HEK293T (cell line): ENCODE measurements around the gene MOCS3.

Source experiments
- CTCF ChIA-PET: fragments of 350-600 bp; formaldehyde crosslinking; extraction: SDS; loops from one replicate; lab custom pipeline; 2021; ENCODE audit warnings: antibody characterized with exemption, inconsistent platforms; lab: Yijun Ruan, JAX
- POLR2A ChIA-PET: fragments of 350-600 bp; formaldehyde crosslinking; extraction: SDS; loops from one replicate; lab custom pipeline; 2020; ENCODE audit warnings: antibody characterized with exemption, inconsistent platforms; lab: Yijun Ruan, JAX
- DNase-seq: peaks from one replicate; pipeline ENCODE4 v3.0.0; 2012; ENCODE audit warnings: mixed read lengths; ENCODE audit errors: extremely low spot score
- ARNT ChIP-seq: fragments of 450-650 bp; IDR thresholded peaks from 2 replicates; pipeline ENCODE4 v1.6.1; 2017; ENCODE audit warnings: mild to moderate bottlenecking
- BHLHE40 ChIP-seq: fragments of 450-650 bp; IDR thresholded peaks from 2 replicates; pipeline ENCODE4 v1.6.1; 2016; ENCODE audit warnings: mild to moderate bottlenecking, moderate library complexity, borderline replicate concordance
- CTBP1 ChIP-seq: fragments of 450-650 bp; IDR thresholded peaks from 2 replicates; pipeline ENCODE4 v1.6.1; 2016; ENCODE audit warnings: borderline replicate concordance
- ELF4 ChIP-seq: fragments of 450-650 bp; IDR thresholded peaks from 2 replicates; pipeline ENCODE4 v1.6.1; 2017; ENCODE audit warnings: antibody characterized with exemption
- FOXA1 ChIP-seq: fragments of 450-650 bp; IDR thresholded peaks from 2 replicates; pipeline ENCODE4 v1.6.1; 2016; ENCODE audit warnings: mild to moderate bottlenecking
- FOXK2 ChIP-seq: fragments of 450-650 bp; IDR thresholded peaks from 2 replicates; pipeline ENCODE4 v1.6.1; 2016; ENCODE audit warnings: mild to moderate bottlenecking
- FOXM1 ChIP-seq: fragments of 450-650 bp; IDR thresholded peaks from 2 replicates; pipeline ENCODE4 v1.6.1; 2017; ENCODE audit warnings: mild to moderate bottlenecking, borderline replicate concordance
- HDGF ChIP-seq: fragments of 450-650 bp; IDR thresholded peaks from 2 replicates; pipeline ENCODE4 v1.6.1; 2017; ENCODE audit warnings: antibody characterized with exemption, borderline replicate concordance
- L3MBTL2 ChIP-seq: fragments of 450-650 bp; conservative IDR thresholded peaks from 2 replicates; pipeline ENCODE4 v1.6.1; 2016; ENCODE audit warnings: mild to moderate bottlenecking
- LEF1 ChIP-seq: fragments of 450-650 bp; IDR thresholded peaks from 2 replicates; pipeline ENCODE4 v1.6.1; 2017; ENCODE audit warnings: mild to moderate bottlenecking, borderline replicate concordance
- NFRKB ChIP-seq: fragments of 450-650 bp; IDR thresholded peaks from 2 replicates; pipeline ENCODE4 v1.6.1; 2016; ENCODE audit warnings: mild to moderate bottlenecking, moderate library complexity
- SP1 ChIP-seq: fragments of 450-650 bp; IDR thresholded peaks from 2 replicates; pipeline ENCODE4 v1.6.1; 2017
- SUZ12 ChIP-seq: fragments of 450-650 bp; IDR thresholded peaks from 2 replicates; pipeline ENCODE4 v1.6.1; 2016; ENCODE audit warnings: mild to moderate bottlenecking
- TARDBP ChIP-seq: fragments of 450-650 bp; IDR thresholded peaks from 2 replicates; pipeline ENCODE4 v1.6.1; 2016
- ZNF384 ChIP-seq: fragments of 450-650 bp; IDR thresholded peaks from 2 replicates; pipeline ENCODE4 v1.6.1; 2016
- TF ChIP-seq, protein P1 (sequence below): fragments of 450-650 bp; IDR thresholded peaks from 2 replicates; pipeline ENCODE4 v1.6.1; 2016

The MOCS3 gene

DNA sequence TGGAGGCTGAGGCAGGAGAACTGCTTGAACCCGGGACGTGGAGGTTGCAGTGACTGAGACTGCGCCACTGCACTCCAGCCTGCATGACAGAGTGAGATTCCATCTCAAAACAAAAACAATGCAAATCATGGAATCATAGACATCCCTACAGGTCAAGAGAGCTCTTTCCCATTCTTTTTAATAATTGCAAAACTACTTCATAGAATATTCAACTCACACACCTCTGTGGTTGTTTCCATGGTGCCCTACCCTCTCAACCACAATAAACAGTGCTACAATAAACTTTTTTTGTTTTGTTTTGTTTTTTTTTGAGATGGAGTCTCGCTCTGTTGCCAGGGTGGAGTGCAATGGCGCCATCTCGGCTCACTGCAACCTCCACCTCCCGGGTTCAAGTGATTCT lies 15.5 kb upstream of the MOCS3 start:
- ChIA-PET POLR2A (no interaction called here), CTCF (interaction anchor here (1.0 kb wide), 1 partner anchor 38 kb away, joined by 3 read pairs; no protein-coding TSS in a partner anchor)

DNA sequence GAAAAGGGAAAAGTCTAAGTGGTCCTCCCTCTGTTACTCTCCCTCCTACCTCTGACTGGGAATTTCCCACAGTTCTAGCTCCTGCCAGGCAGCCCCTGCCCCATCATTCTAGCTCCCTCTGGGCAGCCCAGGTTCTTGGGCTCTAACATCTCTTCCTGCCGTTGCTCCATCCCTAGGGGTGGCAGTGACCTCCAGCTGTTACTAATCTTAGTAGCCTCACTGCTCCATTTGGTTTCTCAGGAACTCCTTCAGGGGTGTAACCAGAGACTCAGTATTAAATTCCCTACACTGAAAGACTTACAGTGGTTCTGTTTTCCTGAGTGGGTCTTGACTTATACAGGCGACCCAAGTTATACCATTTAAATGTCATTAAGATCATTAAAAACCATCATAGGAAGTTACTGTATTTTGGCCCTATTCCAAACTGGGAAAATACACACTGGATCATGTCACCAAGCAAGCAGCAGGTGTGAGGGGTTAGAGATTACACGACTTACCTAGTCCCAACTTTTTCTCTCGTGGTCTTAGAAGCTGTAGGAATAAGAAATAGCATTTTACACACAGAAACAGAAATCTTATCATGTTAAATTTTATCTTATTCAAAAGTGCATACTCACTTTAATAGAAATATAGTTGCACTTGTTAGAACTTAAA lies 10.4 kb upstream of the MOCS3 start:
- TF ChIP-seq SP1 (no peak), LEF1 (no peak), SUZ12 (no peak), BHLHE40 (no peak), ZNF384 (no peak), HDGF (no peak), NFRKB (no peak), ARNT (no peak), L3MBTL2 (no peak), FOXM1 (no peak)
- ChIA-PET POLR2A (interaction anchor here (1.0 kb wide), 1 partner anchor 10 kb away, joined by 4 read pairs; the partner anchor contains the start of genes DPM1 and MOCS3), CTCF (no interaction called here)
- no peak for DNase-seq

More for the DNA sequence above, 15.5 kb upstream of the MOCS3 start:
- TF ChIP-seq L3MBTL2 = no peak
- TF ChIP-seq BHLHE40 = no peak
- no peak for TF ChIP-seq LEF1
- no peak for TF ChIP-seq SP1
- TF ChIP-seq TARDBP = no peak
- TF ChIP-seq FOXA1 = no peak
- TF ChIP-seq FOXM1 = no peak
- TF ChIP-seq ARNT = no peak
- TF ChIP-seq, protein P1, sequence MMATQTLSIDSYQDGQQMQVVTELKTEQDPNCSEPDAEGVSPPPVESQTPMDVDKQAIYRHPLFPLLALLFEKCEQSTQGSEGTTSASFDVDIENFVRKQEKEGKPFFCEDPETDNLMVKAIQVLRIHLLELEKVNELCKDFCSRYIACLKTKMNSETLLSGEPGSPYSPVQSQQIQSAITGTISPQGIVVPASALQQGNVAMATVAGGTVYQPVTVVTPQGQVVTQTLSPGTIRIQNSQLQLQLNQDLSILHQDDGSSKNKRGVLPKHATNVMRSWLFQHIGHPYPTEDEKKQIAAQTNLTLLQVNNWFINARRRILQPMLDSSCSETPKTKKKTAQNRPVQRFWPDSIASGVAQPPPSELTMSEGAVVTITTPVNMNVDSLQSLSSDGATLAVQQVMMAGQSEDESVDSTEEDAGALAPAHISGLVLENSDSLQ = no peak
- no peak for TF ChIP-seq ZNF384
- no peak for TF ChIP-seq FOXK2
- no peak for DNase-seq

DNA sequence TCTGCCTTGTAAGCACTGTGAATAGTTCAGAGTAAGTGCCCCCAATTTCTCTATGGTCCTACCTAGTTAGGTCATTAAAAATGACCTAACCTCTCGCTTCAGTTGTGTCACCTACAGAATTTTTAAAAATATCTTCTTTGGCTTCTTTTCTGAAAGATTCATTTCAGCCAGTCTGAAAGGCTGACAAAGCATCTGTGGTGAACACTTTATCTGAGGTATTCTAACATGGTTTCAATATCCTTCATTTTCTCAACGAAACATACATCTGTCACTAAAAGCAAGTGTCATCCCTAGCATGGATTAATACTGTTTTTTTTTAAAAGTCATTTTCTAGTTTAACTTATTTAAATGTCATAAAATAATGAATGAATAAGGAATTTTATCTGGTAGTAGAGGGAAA lies 5.4 kb upstream of the MOCS3 start:
- no peak for DNase-seq
- ChIA-PET CTCF (no interaction called here), POLR2A (no interaction called here)
- TF ChIP-seq NFRKB (no peak), SP1 (no peak), ELF4 (no peak), L3MBTL2 (no peak)

DNA sequence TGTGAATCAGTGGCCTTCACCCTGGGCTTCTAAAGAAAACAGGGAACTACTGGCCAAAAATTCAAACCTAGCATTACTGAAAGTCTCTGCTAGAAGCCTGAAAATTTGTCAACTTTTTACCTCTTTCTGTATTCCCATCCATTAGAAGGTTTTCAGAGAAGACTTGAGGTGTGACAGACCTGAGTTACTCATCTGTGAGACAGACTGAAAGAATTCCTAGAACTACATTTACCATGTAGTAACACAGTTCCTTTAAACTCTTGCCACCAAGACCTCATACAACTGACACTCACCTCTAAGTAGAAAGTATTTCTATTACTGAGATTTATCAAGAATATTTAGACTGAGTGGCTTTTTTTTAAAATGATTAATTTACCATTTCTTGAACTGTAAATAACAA lies 4.8 kb upstream of the MOCS3 start:
- no peak for TF ChIP-seq FOXM1
- no peak for TF ChIP-seq FOXA1
- no peak for TF ChIP-seq FOXK2
- no peak for TF ChIP-seq HDGF
- no peak for TF ChIP-seq NFRKB
- TF ChIP-seq SUZ12 = no peak
- no peak for TF ChIP-seq ZNF384
- no peak for TF ChIP-seq LEF1
- no peak for DNase-seq
- ChIA-PET CTCF (no interaction called here), POLR2A (no interaction called here)

DNA sequence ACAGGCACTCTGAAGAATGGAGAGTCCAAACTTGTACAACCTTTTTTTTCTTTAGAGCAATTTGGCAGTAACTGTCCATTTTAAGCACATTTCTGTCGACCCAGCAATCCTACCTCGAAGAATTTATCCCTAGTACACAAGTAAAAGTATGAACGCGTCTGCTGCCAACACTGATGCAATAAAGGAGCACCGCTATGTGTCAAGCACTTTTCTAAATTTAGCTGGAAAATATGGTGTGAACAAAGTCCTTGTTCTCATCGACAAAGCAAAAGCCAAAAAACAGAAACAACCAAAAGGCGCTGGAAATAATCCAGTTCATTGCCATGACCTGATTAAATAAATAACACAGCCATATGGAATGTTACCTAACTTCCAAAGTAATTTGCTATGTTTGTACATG lies 1.3 kb upstream of the MOCS3 start:
- DNase-seq = no peak
- ChIA-PET POLR2A (interaction anchor here (1.2 to 2.1 kb wide), 6 partner anchors 10 to 163 kb away, joined by 3 to 26 read pairs (median 6); partner anchors contain the start of genes ADNP and BCAS4), CTCF (interaction anchor here (1.0 kb wide), 1 partner anchor 167 kb away, joined by 5 read pairs; no protein-coding TSS in a partner anchor)
- no peak for TF ChIP-seq L3MBTL2
- no peak for TF ChIP-seq SP1
- no peak for TF ChIP-seq ZNF384
- TF ChIP-seq LEF1 = no peak
- no peak for TF ChIP-seq HDGF
- TF ChIP-seq FOXA1 = no peak
- TF ChIP-seq SUZ12 = no peak
- no peak for TF ChIP-seq TARDBP
- TF ChIP-seq FOXK2 = no peak
- no peak for TF ChIP-seq BHLHE40
- TF ChIP-seq, protein P1 = no peak
- TF ChIP-seq ELF4 = no peak
- TF ChIP-seq ARNT = no peak
- TF ChIP-seq NFRKB = no peak
- TF ChIP-seq CTBP1 = no peak
- TF ChIP-seq FOXM1 = no peak

DNA sequence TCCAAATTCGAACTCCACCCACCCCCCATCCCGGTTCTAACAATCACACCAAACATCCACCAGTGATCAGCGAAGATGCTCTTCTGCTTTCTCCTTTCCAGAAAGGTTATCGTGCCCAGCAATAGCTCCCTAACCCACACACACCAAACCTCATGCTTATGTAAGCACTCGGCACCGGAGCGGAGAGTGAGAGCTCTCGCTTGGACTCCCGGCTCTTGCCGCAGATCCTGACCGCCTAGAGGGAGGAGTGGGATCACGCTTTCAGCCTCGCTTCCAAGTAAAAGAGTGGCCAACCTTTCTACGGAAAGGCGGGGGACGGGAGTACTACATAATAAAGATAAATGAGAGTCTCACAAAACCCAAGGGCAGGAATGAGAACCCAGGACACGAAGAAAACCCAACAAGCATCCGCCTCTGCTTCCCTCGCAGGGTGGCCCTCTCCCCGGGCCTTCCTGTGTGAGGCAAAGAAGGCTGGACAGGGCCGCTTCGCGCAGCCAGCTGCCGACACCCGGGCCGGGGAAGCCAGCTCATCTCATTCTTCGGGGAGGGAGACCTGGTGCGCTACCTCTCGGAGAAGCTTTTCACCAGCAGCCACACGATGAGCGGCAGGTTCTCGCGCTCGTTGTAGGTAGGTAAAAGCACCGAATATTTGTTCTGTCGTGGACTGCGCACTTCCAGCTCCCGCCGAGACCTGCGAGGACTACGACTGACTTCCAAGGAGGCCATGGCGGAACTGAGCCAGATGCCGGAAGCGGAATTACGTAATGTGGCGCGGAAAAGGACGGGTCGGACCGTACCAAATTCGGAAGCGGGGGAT lies 612 bp upstream of the MOCS3 start, which contains the start of gene DPM1:
Gene DPM1 (minus strand): TSS at position 735 of the 817 bp plus-strand sequence. CDS start 9 bp downstream, at position 726.
- peak; percentile 87 for DNase-seq
- CTCF ChIA-PET = interaction anchor here (1.0 kb wide), 1 partner anchor 167 kb away, joined by 5 read pairs; no protein-coding TSS in a partner anchor
- POLR2A ChIA-PET = interaction anchor here (0.5 to 2.1 kb wide), 13 partner anchors 8 to 371 kb away, joined by 3 to 26 read pairs (median 4); partner anchors contain the start of genes ADNP and BCAS4
- no peak for TF ChIP-seq ARNT
- TF ChIP-seq L3MBTL2 = 0 out of 2 replicates have a peak, but pooled peaks have one; percentile 24
- TF ChIP-seq CTBP1 = no peak
- TF ChIP-seq TARDBP = no peak
- no peak for TF ChIP-seq SP1
- TF ChIP-seq SUZ12 = no peak
- 0 out of 2 replicates have a peak, but pooled peaks have one; percentile 58 for TF ChIP-seq ELF4
- no peak for TF ChIP-seq FOXA1
- no peak for TF ChIP-seq BHLHE40
